IPS DF 6.9 (cell line): ENCODE measurements around the gene FLRT3.

ENCODE experiments used
- DNase-seq: peaks from one replicate; pipeline ENCODE4 v3.0.0-alpha.2; 2013; ENCODE audit warnings: low read depth, low spot score
- H3K27ac ChIP-seq: one replicate; pipeline ENCODE4 v1.5.1; 2013; ENCODE audit warnings: low read length, control low read depth
- H3K27me3 ChIP-seq: 2 replicates; pipeline ENCODE4 v1.6.1; 2013; ENCODE audit warnings: mild to moderate bottlenecking, low read length; ENCODE audit not compliant: control insufficient read depth, insufficient read depth
- H3K36me3 ChIP-seq: 2 replicates; pipeline ENCODE4 v1.6.1; 2013; ENCODE audit warnings: low read length; ENCODE audit not compliant: control insufficient read depth, insufficient read depth
- H3K4me1 ChIP-seq: 2 replicates; pipeline ENCODE4 v1.6.1; 2013; ENCODE audit warnings: low read length; ENCODE audit not compliant: control insufficient read depth, insufficient read depth
- H3K4me3 ChIP-seq: 2 replicates; pipeline ENCODE4 v1.5.1; 2013; ENCODE audit warnings: mild to moderate bottlenecking, low read length
- H3K9me3 ChIP-seq: 2 replicates; pipeline ENCODE4 v1.6.1; 2013; ENCODE audit warnings: low read length, inconsistent platforms; ENCODE audit not compliant: control insufficient read depth, insufficient read depth
- WGBS: extraction: QIAGEN DNeasy Blood & Tissue Kit; methylation state at CpG from one replicate; pipeline ENCODE4 v1.1.7; 2013; ENCODE audit warnings: mixed read lengths, missing lambda C conversion rate; ENCODE audit not compliant: insufficient read length, insufficient coverage; 5-methylcytosine and 5-hydroxymethylcytosine counted together

The FLRT3 gene

DNA sequence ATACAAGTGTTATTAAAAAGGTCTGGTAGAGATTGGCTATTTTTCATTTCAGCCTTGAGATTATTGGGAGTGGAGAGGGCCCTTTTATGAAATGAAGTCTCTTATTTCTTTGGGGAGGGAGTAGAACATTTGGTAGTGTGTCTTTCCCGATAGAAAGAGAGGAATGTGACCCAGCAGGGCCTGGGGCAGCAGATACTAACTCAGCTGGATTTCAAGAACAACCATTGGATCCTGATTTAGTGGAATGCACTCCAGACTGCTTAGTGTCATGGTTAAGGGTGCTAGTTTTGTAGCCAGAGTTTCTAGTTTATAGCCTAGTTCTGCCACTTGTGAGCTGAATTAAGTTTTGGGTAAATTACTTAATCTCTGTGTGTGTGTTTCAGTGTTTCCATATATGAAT is 18.4 kb upstream of the FLRT3 start:
- H3K4me3 ChIP-seq = no peak overlapping the region
- H3K27ac ChIP-seq = no peak overlapping the region
- no peaks in the 10 kb centered on the region for H3K36me3 ChIP-seq
- whole genome bisulfite sequencing = no CpG with 5 or more reads among the region's 1 CpG
- H3K4me1 ChIP-seq = 0 out of 2 replicates have a peak, but pooled peaks cover 1% of the 10 kb centered on the region
- H3K9me3 ChIP-seq = no peaks in the 10 kb centered on the region
- no peaks in the 10 kb centered on the region for H3K27me3 ChIP-seq
- no peak for DNase-seq

DNA sequence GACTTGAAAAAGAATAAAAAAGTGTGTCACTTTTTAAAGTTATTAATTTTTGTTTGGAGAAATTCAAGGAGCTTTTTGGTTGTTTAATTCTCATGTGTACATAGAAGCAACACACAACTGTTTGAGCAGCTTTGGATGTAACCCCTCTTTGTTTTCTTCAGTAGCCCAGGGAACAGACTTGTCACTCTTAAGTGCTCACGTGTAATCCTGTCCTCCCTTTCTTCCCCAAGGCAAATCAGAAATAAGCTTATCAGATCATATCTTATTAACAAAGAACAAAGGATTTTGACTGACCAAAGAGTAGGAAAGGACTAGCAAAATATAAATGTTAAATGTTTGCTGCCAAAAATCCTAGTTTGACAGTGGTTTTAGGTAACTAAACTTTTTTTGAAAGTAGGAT is 7.3 kb upstream of the FLRT3 start:
- no peaks in the 10 kb centered on the region for H3K36me3 ChIP-seq
- WGBS = no CpG with 5 or more reads among the region's 1 CpG
- no peaks in the 10 kb centered on the region for H3K9me3 ChIP-seq
- H3K4me1 ChIP-seq = no peaks in the 10 kb centered on the region
- no peak overlapping the region for H3K27ac ChIP-seq
- no peaks in the 10 kb centered on the region for H3K27me3 ChIP-seq
- no peak overlapping the region for H3K4me3 ChIP-seq
- no peak for DNase-seq

DNA sequence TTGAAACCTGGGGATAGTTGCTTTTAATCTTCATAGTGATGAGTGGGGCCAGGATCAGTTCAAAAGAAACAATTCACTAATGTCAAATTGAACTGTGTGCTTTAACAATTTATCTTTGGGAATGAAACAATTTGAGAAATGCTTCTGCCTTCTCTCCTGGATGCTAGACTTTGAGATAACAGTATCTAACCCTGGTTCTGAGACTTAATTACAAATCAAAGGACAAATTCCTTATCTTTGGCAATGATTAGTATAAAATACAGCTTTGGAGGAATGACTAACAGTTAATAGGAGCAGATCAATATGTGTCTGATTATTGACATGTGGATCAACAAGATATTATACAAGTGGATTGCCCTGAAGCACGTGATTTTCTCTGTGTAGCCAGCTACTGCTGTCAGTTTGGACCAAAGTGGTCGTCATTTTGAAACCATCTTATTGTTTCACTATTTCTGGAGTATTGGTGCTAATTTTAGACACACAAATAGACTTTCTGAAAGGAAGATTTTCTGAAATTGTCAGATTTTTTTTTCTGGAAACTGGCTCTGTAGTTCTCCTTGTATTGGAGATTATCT is 6.2 kb upstream of the FLRT3 start:
- H3K4me1 ChIP-seq = no peaks in the 10 kb centered on the region
- no CpG with 5 or more reads among the region's 2 CpGs for WGBS
- H3K9me3 ChIP-seq = no peaks in the 10 kb centered on the region

DNA sequence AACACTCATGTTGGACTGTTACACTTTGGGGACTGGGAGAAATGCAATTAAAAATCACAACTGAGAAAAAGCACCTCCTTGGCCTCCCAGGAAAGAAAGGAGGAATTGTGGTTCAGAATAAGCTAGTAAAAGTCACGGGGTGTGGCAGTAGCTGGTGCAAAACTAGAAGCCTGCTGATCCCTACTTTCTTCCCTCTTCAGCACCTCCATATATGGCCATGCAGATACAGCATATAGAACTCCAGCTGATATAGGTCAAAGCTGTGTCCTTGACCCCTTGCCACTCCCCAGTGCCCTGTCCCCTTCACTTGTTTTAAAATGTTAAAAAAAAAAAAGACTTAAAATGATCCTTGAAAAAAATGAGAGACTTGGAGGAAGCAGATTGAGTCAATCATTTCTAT is 5.5 kb upstream of the FLRT3 start:
- no peak overlapping the region for H3K4me3 ChIP-seq
- no peaks in the 10 kb centered on the region for H3K36me3 ChIP-seq
- H3K27me3 ChIP-seq = no peaks in the 10 kb centered on the region
- DNase-seq = no peak
- no peaks in the 10 kb centered on the region for H3K4me1 ChIP-seq
- H3K9me3 ChIP-seq = no peaks in the 10 kb centered on the region
- H3K27ac ChIP-seq = no peak overlapping the region
- WGBS = no CpG with 5 or more reads among the region's 1 CpG

More for the DNA sequence above, 6.2 kb upstream of the FLRT3 start:
- Histone ChIP-seq H3K36me3 (no peaks in the 10 kb centered on the region), H3K4me3 (no peak overlapping the region), H3K27ac (no peak overlapping the region), H3K27me3 (no peaks in the 10 kb centered on the region)
- DNase-seq = no peak

DNA sequence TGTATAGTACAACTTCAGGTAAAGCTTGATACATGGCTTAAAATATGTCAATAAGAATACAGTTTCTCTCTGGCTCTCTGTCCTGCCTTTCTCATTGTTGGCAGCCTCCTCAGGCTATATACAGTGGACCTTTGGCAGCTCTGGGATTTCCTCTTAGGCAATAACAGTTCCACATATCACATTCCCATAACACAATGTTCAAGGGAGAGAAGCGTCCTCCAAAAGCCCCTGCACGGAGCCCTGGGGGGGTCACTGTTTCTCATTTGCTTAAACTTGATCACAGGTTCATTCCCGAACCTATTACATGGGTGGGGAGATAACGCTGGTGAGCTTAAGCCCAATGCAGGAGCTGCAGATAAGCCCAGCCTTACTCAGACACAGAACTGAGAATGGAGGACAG is 4.4 kb upstream of the FLRT3 start:
- Histone ChIP-seq H3K36me3 (no peaks in the 10 kb centered on the region), H3K4me1 (0 out of 2 replicates have a peak, but pooled peaks cover 1% of the 10 kb centered on the region), H3K27me3 (no peaks in the 10 kb centered on the region), H3K27ac (no peak overlapping the region), H3K9me3 (no peaks in the 10 kb centered on the region), H3K4me3 (no peak overlapping the region)
- DNase-seq = no peak
- WGBS = no CpG with 5 or more reads among the region's 4 CpGs

DNA sequence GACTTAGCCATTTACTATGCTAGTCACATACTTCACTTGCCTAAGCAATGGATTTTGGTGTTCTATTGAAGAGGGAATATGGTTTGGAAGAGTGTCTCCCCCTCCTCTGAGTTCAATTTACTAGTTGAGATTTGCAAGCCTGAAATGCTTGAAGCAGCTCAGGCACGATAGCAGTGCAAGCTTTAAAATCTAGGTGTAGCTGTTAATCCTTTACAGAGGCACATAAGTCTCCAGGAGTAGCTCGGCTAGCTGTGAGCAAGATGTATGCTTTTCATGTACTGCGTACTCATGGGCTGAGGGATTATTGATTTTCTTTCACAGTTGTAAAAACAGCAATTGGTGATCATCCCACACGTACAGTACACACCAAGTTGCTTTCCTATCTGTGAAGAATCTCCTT is 726 bp downstream of the FLRT3 start:
- no peaks in the 10 kb centered on the region for H3K27me3 ChIP-seq
- WGBS = no CpG with 5 or more reads among the region's 4 CpGs
- H3K27ac ChIP-seq = no peak overlapping the region
- no peak overlapping the region for H3K4me3 ChIP-seq
- no peaks in the 10 kb centered on the region for H3K9me3 ChIP-seq
- 0 out of 2 replicates have a peak, but pooled peaks cover 1% of the 10 kb centered on the region for H3K4me1 ChIP-seq
- H3K36me3 ChIP-seq = no peaks in the 10 kb centered on the region
- no peak for DNase-seq

DNA sequence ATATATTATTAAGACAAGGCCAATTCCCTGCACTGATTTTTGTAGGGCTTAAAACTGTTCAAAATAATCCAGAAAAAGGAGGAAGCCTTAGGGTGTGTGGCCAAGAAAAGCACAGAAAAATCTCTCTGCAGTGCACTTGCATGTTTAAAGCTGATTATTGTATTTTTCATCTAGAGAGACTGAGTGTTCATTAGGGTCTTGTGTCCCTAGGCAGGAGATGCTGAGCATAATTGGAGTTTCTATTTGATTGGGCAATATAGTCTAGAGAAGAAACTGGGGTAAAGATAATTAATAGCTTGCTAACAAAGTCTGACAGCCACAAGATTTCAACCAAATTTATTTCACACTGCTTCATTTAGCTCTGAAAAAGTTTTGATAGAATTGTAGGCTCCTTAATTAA is 2.4 kb downstream of the FLRT3 start:
- Histone ChIP-seq H3K4me3 (no peak overlapping the region), H3K9me3 (no peaks in the 10 kb centered on the region)
- no peak for DNase-seq

DNA sequence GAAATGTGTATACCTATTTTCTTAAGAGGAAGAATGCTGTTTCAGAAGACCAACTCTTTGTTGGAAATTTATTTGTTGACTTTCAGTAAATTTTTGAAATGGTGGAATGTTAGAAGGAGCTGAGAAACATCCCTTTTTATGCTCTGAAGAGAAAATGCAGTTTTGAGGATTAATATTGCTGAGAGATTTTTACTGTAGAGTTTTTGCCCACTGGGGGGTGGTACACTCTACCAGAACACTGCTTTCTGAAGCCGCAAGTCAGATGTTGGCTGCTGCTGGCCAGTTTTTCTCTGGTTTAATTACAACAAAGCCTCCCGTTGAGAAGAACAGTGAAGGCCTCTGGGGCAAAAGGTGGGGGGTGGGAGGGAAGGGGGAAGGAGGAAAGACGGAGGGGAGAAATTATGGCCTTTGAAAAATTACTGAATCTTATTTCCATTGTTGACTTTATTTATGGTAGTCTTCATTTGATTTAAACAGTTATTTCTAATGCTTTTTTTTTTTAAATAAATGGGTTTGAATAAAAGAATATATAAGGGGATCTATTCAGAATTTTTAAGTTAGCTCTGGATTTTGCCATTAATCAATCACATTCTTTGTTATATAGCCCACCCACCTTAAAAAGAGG is 3.0 kb downstream of the FLRT3 start:
- DNase-seq = peak; percentile 16
- no peaks in the 10 kb centered on the region for H3K36me3 ChIP-seq
- no CpG with 5 or more reads among the region's 3 CpGs for WGBS
- no peaks in the 10 kb centered on the region for H3K9me3 ChIP-seq
- no peak overlapping the region for H3K27ac ChIP-seq
- H3K27me3 ChIP-seq = no peaks in the 10 kb centered on the region
- no peak overlapping the region for H3K4me3 ChIP-seq
- H3K4me1 ChIP-seq = 0 out of 2 replicates have a peak, but pooled peaks cover 1% of the 10 kb centered on the region

More for the DNA sequence above, 2.4 kb downstream of the FLRT3 start:
- Histone ChIP-seq H3K27ac (no peak overlapping the region), H3K4me1 (0 out of 2 replicates have a peak, but pooled peaks cover 1% of the 10 kb centered on the region), H3K36me3 (no peaks in the 10 kb centered on the region), H3K27me3 (no peaks in the 10 kb centered on the region)

DNA sequence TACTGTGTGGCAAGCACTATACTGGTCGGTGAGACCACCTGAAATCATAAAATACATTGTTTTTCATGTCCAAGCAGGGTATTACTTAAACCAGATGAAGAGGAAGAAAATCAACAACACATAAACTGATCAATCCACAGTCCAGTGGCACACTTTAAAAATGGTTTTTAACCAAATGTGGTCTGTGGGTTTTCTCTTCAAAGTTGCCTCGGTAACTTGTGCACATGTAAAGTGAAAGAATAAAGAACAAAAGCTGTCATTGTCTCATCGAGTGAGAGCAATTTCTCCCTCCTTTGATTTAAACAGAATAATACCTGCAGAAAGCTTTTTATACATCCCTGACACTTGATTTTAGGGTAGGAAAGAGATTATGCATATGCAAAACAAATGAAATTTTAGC is 3.7 kb downstream of the FLRT3 start:
- no peak overlapping the region for H3K27ac ChIP-seq
- H3K27me3 ChIP-seq = no peaks in the 10 kb centered on the region
- H3K4me1 ChIP-seq = 0 out of 2 replicates have a peak, but pooled peaks cover 1% of the 10 kb centered on the region
- no peaks in the 10 kb centered on the region for H3K36me3 ChIP-seq
- DNase-seq = no peak
- no CpG with 5 or more reads among the region's 3 CpGs for WGBS
- no peaks in the 10 kb centered on the region for H3K9me3 ChIP-seq
- no peak overlapping the region for H3K4me3 ChIP-seq

DNA sequence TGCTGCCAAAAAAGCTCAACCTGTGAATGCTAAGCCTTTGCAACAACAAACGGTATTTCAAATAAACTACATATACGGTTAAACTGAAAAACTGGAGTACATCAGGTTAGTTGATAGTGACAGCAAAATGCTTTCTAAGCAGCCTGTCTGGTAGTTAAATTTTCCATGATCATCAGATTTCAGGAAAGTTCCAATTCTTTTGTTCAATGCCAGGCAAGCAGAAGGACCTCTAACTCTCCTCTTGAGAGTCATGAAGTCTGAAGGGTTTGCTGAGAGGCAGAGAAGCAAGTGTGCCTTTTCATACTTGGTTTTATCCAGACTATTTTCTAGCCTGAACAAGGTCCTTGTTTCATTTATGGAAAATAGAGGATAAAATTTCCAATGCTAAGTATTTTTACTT is 4.5 kb downstream of the FLRT3 start:
- no peak for DNase-seq
- H3K9me3 ChIP-seq = no peaks in the 10 kb centered on the region
- no peak overlapping the region for H3K27ac ChIP-seq
- H3K27me3 ChIP-seq = no peaks in the 10 kb centered on the region
- WGBS = no CpG with 5 or more reads among the region's 2 CpGs
- no peak overlapping the region for H3K4me3 ChIP-seq
- H3K36me3 ChIP-seq = no peaks in the 10 kb centered on the region
- 0 out of 2 replicates have a peak, but pooled peaks cover 1% of the 10 kb centered on the region for H3K4me1 ChIP-seq

DNA sequence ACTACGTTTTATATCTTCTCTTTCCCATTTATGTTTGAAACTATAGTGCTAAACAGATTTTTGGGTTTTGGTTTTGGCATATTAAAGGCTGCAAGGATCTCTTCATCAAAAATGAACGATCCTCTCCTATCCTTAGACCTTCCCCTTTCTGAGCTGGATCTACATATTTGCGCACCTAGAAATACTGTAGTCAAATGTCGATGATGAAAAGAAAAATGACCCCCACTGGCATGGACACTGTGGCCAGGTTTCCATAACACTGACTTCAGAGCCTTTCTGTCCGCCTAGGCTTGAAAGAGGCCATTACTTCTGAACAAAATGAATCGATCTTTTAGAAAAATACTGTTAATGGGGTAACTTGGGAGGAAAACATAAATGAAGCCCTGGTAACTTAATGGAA is 5.8 kb downstream of the FLRT3 start:
- H3K27ac ChIP-seq = no peak overlapping the region

More for the DNA sequence above, 5.8 kb downstream of the FLRT3 start:
- Histone ChIP-seq H3K4me1 (no peaks in the 10 kb centered on the region), H3K36me3 (no peaks in the 10 kb centered on the region), H3K4me3 (no peak overlapping the region), H3K9me3 (no peaks in the 10 kb centered on the region), H3K27me3 (no peaks in the 10 kb centered on the region)
- no peak for DNase-seq
- WGBS = no CpG with 5 or more reads among the region's 6 CpGs
